ENCODE results near the gene SIGLEC12. TPM values are rescaled to one million over a fixed set of nuclear protein-coding genes. Genes with fewer than 3 reads are reported as not detected.
"Not testable (repeated sequence)": the region's sequence is repeated elsewhere in the genome, so short reads cannot be mapped to it uniquely, and the experiment has no call there.

The SIGLEC12 gene
- total and polyA plus RNA-seq, 4 donors: 0.12 to 5.1 (median 1.9) TPM

DNA sequence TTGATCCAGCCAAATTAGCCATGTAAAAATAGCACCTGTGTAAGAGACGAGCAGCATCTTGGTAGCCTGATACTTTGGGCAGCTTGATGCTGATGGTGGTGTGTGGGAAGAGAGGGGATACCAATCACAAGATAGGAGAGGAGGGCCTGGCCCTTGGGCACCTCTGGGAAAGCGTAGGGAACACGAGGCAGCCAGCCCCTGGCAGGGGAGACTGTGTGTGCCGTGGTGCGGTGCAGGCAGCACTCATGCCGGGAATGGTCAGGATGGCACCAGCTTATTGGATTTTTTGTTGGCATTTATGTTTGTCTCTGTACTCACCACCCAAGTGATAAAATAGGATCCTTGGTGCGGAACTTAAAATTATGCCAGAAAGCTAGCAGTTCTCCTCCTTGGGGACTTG is 53.6 kb downstream of the SIGLEC12 start:
- WGBS, 2 donors: 82 to 88% methylated on average over 7 of the region's 7 CpGs

GRCh38 chr19:51447510-51447909 is 54.1 kb downstream of the SIGLEC12 start:
- whole genome bisulfite sequencing, 2 donors: 86 to 96% methylated on average over 3 of the region's 3 CpGs
- ATAC-seq (ENCODE audit: insufficient read depth, low FRiP score): not testable (repeated sequence)

More for the DNA sequence above, 53.6 kb downstream of the SIGLEC12 start:
- H3K4me3 ChIP-seq: no peak overlapping the region
- TF ChIP-seq CTCF (IDR thresholded peaks at IDR 0.05; ENCODE audit: control extremely low read depth, extremely low read depth): no peak
- H3K4me1 ChIP-seq (ENCODE audit: control insufficient read depth in 5 of 5, insufficient read depth in 5 of 5, low read length in 5 of 5): no peaks in the 10 kb centered on the region
- H3K9me3 ChIP-seq (ENCODE audit: control insufficient read depth in 4 of 4, insufficient read depth in 3 of 4, low read length in 3 of 4): peaks cover 0 to 2% (median 0%) of the 10 kb centered on the region in 4 donors
- no peak for ATAC-seq (ENCODE audit: insufficient read depth, low FRiP score)
- DNase-seq: no peak
- H3K27me3 ChIP-seq (ENCODE audit: control insufficient read depth in 3 of 3, insufficient read depth in 3 of 3, low read length in 2 of 3): peaks cover 0 to 6% (median 3%) of the 10 kb centered on the region in 3 donors
- H3K36me3 ChIP-seq (ENCODE audit: control insufficient read depth in 4 of 4, insufficient read depth in 4 of 4, low read length in 4 of 4): no peaks in the 10 kb centered on the region
- no peak overlapping the region for H3K27ac ChIP-seq (ENCODE audit: low read depth in 1 of 2, low read length in 1 of 2)
- H3K9ac ChIP-seq (ENCODE audit: insufficient read depth in 1 of 2, low read length in 2 of 2): no peak overlapping the region

GRCh38 chr19:51441410-51442390 is 59.9 kb downstream of the SIGLEC12 start:
- no peak overlapping the region for H3K9ac ChIP-seq (ENCODE audit: insufficient read depth in 1 of 2, low read length in 2 of 2)
- no peak for TF ChIP-seq CTCF (IDR thresholded peaks at IDR 0.05; ENCODE audit: control extremely low read depth, extremely low read depth)
- peaks cover 0 to 2% (median 0%) of the 10 kb centered on the region in 3 donors for H3K27me3 ChIP-seq (ENCODE audit: control insufficient read depth in 3 of 3, insufficient read depth in 3 of 3, low read length in 2 of 3)
- WGBS, 2 donors: 36 to 52% methylated on average over 31 of the region's 31 CpGs
- DNase-seq (no peak), ATAC-seq (ENCODE audit: insufficient read depth, low FRiP score) (no peak)
- no peak overlapping the region for H3K4me3 ChIP-seq
- H3K36me3 ChIP-seq (ENCODE audit: control insufficient read depth in 4 of 4, insufficient read depth in 4 of 4, low read length in 4 of 4): no peaks in the 10 kb centered on the region
- peaks cover 0 to 3% (median 0%) of the 10 kb centered on the region in 5 donors for H3K4me1 ChIP-seq (ENCODE audit: control insufficient read depth in 5 of 5, insufficient read depth in 5 of 5, low read length in 5 of 5)
- no peaks in the 10 kb centered on the region for H3K9me3 ChIP-seq (ENCODE audit: control insufficient read depth in 4 of 4, insufficient read depth in 3 of 4, low read length in 3 of 4)
- no peak overlapping the region for H3K27ac ChIP-seq (ENCODE audit: low read depth in 1 of 2, low read length in 1 of 2)

More at GRCh38 chr19:51447510-51447909, 54.1 kb downstream of the SIGLEC12 start:
- not testable (repeated sequence) for H3K27me3 ChIP-seq (ENCODE audit: control insufficient read depth in 3 of 3, insufficient read depth in 3 of 3, low read length in 2 of 3); H3K36me3 ChIP-seq (ENCODE audit: control insufficient read depth in 4 of 4, insufficient read depth in 4 of 4, low read length in 4 of 4); H3K4me1 ChIP-seq (ENCODE audit: control insufficient read depth in 5 of 5, insufficient read depth in 5 of 5, low read length in 5 of 5); H3K9me3 ChIP-seq (ENCODE audit: control insufficient read depth in 4 of 4, insufficient read depth in 3 of 4, low read length in 3 of 4); H3K4me3 ChIP-seq; DNase-seq; H3K9ac ChIP-seq (ENCODE audit: insufficient read depth in 1 of 2, low read length in 2 of 2); H3K27ac ChIP-seq (ENCODE audit: low read depth in 1 of 2, low read length in 1 of 2)

Small RNA genes lying within 50 kb of the gene (small RNA-seq; reads per million reads assigned to genes)
- gene AC020914.3 (ENCODE audit: low replicate concordance) (not detected), gene AC020914.5 (ENCODE audit: low replicate concordance) (not detected)

Other genes starting within 250 kb of the SIGLEC12 start
- gene IGLON5, start 190.2 kb downstream of the SIGLEC12 start, total RNA-seq: under 1 TPM; 0.09 to 0.43 TPM
- under 1 TPM in 1 of 2 donors, not detected in 1; 0.18 TPM for gene IGLON5, start 190.2 kb downstream of the SIGLEC12 start, polyA plus RNA-seq
- 1 to 10 TPM in 1 of 2 donors, under 1 TPM in 1; 0.57 to 3.1 TPM for gene VSIG10L, start 159.7 kb downstream of the SIGLEC12 start, total RNA-seq
- gene VSIG10L, start 159.7 kb downstream of the SIGLEC12 start, polyA plus RNA-seq: 1 to 10 TPM; 1.8 to 3.7 TPM
- gene ETFB, start 135.4 kb downstream of the SIGLEC12 start, total RNA-seq: 100 to 1,000 TPM in 1 of 2 donors, 10 to 100 TPM in 1; 36.8 to 101 TPM
- 100 to 1,000 TPM; 104 to 118 TPM for gene ETFB, start 135.4 kb downstream of the SIGLEC12 start, polyA plus RNA-seq
- under 1 TPM in 1 of 2 donors, not detected in 1; 0.92 TPM for gene CLDND2, start 132.8 kb downstream of the SIGLEC12 start, total RNA-seq
- gene CLDND2, start 132.8 kb downstream of the SIGLEC12 start, polyA plus RNA-seq: under 1 TPM; 0.45 to 0.66 TPM
- gene NKG7, start 129.1 kb downstream of the SIGLEC12 start, total RNA-seq: 10 to 100 TPM; 12.7 to 16.9 TPM
- 100 to 1,000 TPM in 1 of 2 donors, 10 to 100 TPM in 1; 12.7 to 328 TPM for gene NKG7, start 129.1 kb downstream of the SIGLEC12 start, polyA plus RNA-seq
- gene LIM2, start 113.8 kb downstream of the SIGLEC12 start, total RNA-seq: not detected
- gene LIM2, start 113.8 kb downstream of the SIGLEC12 start, polyA plus RNA-seq: not detected
- gene C19orf84, start 111.2 kb downstream of the SIGLEC12 start, total RNA-seq: under 1 TPM in 1 of 2 donors, not detected in 1; 0.64 TPM
- gene C19orf84, start 111.2 kb downstream of the SIGLEC12 start, polyA plus RNA-seq: under 1 TPM; 0.08 to 0.31 TPM
- gene SIGLEC10, start 84.2 kb downstream of the SIGLEC12 start, total RNA-seq: 10 to 100 TPM in 1 of 2 donors, 1 to 10 TPM in 1; 6.8 to 53.1 TPM
- gene SIGLEC10, start 84.2 kb downstream of the SIGLEC12 start, polyA plus RNA-seq: 100 to 1,000 TPM in 1 of 2 donors, 1 to 10 TPM in 1; 3.4 to 248 TPM
- gene SIGLEC8, start 43.3 kb downstream of the SIGLEC12 start, total RNA-seq: under 1 TPM; 0.34 to 0.77 TPM
- gene SIGLEC8, start 43.3 kb downstream of the SIGLEC12 start, polyA plus RNA-seq: under 1 TPM; 0.22 to 0.28 TPM
- gene CEACAM18, start 23.3 kb downstream of the SIGLEC12 start, total RNA-seq: not detected
- not detected for gene CEACAM18, start 23.3 kb downstream of the SIGLEC12 start, polyA plus RNA-seq
- gene SIGLEC6, start 29.9 kb upstream of the SIGLEC12 start, total RNA-seq: 1 to 10 TPM in 1 of 2 donors, under 1 TPM in 1; 0.23 to 5.3 TPM
- under 1 TPM; 0.37 to 0.53 TPM for gene SIGLEC6, start 29.9 kb upstream of the SIGLEC12 start, polyA plus RNA-seq
- 10 to 100 TPM in 1 of 2 donors, 1 to 10 TPM in 1; 8.4 to 11.4 TPM for gene ZNF175, start 69.5 kb upstream of the SIGLEC12 start, total RNA-seq
- 1 to 10 TPM; 2.5 to 3.3 TPM for gene ZNF175, start 69.5 kb upstream of the SIGLEC12 start, polyA plus RNA-seq
- gene SIGLEC5, start 128.6 kb upstream of the SIGLEC12 start, total RNA-seq: 1 to 10 TPM; 1.6 to 2.2 TPM
- not detected for gene SIGLEC5, start 128.6 kb upstream of the SIGLEC12 start, polyA plus RNA-seq
- gene SIGLEC14, start 145.0 kb upstream of the SIGLEC12 start, total RNA-seq: 10 to 100 TPM in 1 of 2 donors, 1 to 10 TPM in 1; 2.7 to 46.4 TPM
- gene SIGLEC14, start 145.0 kb upstream of the SIGLEC12 start, polyA plus RNA-seq: 100 to 1,000 TPM in 1 of 2 donors, 1 to 10 TPM in 1; 2.9 to 101 TPM
- 10 to 100 TPM in 1 of 2 donors, 1 to 10 TPM in 1; 7.0 to 19.7 TPM for gene SPACA6, start 191.5 kb upstream of the SIGLEC12 start, total RNA-seq
- gene SPACA6, start 191.5 kb upstream of the SIGLEC12 start, polyA plus RNA-seq: 10 to 100 TPM in 1 of 2 donors, 1 to 10 TPM in 1; 9.8 to 20.7 TPM
- gene HAS1, start 222.2 kb upstream of the SIGLEC12 start, total RNA-seq: 1 to 10 TPM in 1 of 2 donors, under 1 TPM in 1; 0.64 to 1.8 TPM
- gene HAS1, start 222.2 kb upstream of the SIGLEC12 start, polyA plus RNA-seq: 1 to 10 TPM in 1 of 2 donors, under 1 TPM in 1; 0.52 to 7.2 TPM

Measured in lung (tissue), 13 donors.